NCI-H146 treated with DMSO at 0.1 percent for 48 hours (cell line): ENCODE data around the gene TULP1.
"Not testable (repeated sequence)": the region's sequence is repeated elsewhere in the genome, so short reads cannot be mapped to it uniquely, and the experiment has no call there.

ENCODE experiments used
- DNase-seq: peaks from one replicate; lab custom pipeline; 2025; ENCODE audit not compliant: unreplicated experiment; lab: John Stamatoyannopoulos, UW

TULP1 gene

DNA sequence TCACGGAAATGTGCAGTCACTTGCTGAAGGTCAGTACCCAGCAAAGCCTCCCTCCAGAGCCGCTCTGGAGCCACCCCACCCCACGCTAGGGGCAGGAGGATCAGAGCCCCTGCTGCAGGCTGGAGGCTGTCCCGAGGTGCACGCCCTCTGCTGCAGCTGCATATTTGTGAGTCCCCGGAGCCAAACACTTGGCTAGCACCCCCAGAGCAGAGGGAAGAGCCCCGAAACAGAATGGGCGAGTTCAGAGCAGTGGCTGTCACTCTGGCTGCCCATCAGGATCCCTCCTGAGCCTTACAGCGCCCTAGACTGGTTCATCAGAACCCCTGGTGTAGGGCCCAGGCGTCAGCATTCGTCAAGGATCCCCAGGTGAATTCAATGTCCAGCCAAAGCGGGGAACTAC lies 9.5 kb upstream of the TULP1 start:
- no peak for DNase-seq

DNA sequence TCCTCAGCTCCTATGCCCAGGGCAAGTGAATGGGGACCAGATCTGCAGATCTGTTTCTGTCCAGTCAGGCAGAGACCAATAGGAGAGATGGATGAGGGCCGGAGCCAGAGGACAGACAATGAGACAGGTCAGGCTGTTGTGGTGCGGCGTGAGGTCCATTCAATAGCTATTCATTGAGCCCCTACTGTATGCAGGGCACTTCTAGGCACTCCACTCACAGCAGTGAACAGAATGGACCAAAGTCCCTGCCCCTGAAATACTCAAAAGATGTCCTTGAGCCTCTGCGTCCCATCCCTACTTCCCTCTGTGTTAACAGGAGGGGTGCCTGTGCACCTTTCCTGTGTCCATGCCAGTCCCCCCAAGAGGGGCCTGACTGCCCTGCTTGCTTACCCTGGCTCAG lies 8.5 kb upstream of the TULP1 start:
- no peak for DNase-seq

DNA sequence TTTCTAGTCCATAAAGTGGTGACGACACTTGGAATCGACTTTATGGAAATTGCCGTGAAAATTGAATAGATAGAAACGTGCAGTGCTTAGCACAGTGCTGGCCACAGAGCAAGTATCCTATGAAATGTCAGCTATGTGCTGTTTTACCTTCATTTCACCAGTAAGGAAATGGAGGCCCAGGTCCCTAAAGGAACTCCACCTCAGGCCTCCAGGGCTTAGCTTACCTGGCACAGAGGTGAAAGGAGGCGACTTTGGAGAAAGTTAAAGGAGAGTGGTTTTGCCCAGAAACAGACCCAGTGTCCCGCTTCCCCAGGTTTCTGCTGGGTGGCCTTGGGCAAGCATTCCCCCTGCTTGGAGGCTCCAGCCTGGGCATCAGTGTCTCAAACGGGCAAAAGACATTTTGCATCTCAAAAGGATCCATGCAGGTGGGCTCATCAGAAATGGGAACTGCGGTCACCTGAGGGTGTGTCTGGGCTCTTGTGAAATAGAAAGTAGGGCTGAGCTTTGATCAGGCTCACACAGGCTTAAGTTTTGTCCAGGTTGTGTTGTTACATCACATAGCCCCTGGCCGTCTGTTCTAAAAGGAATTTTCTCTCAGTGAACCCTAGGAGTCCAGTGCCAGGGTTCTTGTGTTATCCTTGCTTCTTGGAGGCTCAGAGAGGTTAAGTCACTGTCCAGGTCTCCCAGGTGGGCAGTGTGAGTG lies 6.8 kb upstream of the TULP1 start:
- DNase-seq: no peak

- DNase-seq: no peak
These were observed 6.0 kb upstream of the TULP1 start for GRCh38 chr6:35518566-35519312.

DNA sequence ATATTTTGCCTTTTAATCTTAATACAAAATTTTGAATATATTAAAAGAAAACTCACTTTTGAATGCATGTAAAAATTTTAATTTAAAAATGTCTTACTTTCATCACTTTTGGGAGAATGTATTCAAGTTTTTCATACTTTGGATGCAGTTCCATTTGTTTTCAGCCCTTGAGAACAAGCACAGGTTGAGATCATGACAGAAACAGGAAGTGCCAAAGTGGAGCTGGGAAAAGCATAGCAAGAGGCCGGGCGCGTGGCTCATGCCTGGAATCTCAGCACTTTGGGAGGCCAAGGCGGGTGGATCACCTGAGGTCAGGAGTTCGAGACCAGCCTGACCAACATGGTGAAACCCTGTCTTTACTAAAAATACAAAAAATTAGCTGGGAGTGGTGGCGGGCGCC lies 5.3 kb upstream of the TULP1 start:
- DNase-seq: not testable (repeated sequence)

- no peak for DNase-seq
These were observed 4.0 kb upstream of the TULP1 start for GRCh38 chr6:35516712-35517111.

DNA sequence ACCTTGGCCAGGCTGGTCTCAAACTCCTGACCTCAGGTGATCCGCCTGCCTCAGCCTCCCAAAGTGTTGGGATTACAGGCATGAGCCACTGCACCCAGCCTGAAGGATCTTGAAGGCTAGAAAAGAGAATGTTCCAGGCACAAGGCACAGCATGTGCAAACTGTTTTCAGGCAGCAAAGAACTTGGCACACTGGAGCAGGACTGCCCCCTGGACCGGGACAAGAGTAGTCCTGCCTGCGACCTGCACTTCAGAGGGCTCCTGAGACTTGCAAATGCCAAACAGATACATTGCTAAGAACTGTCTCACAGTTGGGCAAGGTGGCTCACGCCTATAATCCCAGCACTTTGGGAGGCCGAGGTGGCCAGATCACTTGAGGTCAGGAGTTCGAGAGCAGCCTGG lies 3.2 kb upstream of the TULP1 start:
- DNase-seq: not testable (repeated sequence)

- DNase-seq: no peak
These were observed 1.9 kb upstream of the TULP1 start for GRCh38 chr6:35514587-35514986.

DNA sequence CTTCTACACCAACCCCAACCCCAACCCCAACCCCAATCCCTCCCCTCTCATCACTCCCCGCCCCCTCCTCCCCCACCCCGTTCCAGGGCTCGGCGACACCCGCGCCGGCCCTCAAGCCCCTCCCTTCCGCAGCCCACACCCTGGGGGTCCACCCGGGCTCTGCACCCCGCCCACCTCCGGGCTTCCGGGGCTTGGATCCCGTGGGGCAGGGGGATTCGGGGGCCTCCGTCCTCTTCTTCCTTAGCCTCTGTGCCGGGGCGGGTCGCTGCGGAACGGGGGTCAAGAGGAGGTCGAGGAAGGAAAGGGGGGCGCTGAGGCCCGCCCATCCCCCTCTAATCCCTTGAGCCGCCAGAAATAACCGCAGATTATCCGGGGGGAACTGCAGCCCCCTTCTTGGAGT lies 690 bp downstream of the TULP1 start:
- no peak for DNase-seq

DNA sequence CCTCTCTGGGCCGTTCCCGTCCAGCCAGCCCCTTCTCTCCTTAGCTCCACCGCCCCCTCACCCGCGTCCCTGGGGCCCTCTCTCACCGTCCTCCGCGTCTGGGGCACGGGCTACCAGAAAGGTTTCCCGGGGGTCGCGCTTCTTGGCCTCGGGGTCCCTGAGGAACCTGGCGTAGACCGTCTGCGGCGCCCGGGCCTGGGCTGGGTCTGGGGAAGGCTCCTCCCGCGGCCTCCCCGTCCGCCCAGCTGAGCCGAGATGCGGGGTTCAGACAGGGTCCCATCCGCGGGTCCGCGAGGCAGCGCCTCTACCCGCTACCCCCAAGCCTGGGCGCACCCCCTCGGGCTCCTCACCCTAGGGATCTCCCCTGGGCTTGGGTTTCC lies 1.1 kb downstream of the TULP1 start:
- no peak for DNase-seq

GRCh38 chr6:35510916-35511561 lies 1.7 kb downstream of the TULP1 start:
- no peak for DNase-seq

- no peak for DNase-seq
These were observed 4.2 kb downstream of the TULP1 start for GRCh38 chr6:35508542-35508941.

- no peak for DNase-seq
These were observed 4.7 kb downstream of the TULP1 start for GRCh38 chr6:35508027-35508426.

DNA sequence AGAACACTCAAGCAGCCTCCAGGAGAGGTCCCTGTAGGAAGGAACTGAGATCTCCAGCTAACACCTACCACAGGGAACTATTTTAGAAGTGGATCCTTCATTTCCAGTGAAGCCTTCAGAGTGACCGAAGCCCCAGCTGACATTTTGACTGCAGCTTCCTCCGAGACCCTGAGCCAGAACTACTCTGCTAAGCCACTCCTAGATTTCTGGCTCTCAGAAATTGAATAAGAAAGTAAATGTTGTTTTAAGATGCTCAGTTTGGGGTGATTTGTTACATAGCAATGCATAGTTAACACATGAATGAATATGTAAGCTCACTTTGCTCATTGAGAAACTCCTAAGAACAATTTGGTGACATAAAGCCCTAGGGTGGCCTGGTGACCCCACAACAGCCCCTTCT lies 5.5 kb downstream of the TULP1 start:
- DNase-seq: no peak

DNA sequence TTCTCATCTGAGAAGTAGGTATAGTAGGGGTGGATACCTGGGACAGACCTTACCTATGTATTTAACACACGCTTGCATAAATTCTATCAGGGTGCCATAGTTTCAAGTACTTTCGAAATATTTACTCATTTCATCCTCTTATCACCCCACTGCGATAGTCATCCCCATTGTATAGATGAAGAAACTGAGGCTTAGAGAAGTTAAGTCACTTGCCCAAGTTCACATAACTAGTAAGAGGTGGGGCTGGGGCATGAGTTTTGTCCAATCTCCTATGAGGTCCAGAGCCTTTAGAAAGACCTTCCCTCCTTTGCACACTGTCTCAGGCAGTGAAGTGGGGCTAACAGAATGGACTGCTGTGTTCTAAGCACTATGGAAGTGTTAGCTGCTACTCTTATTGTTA lies 6.2 kb downstream of the TULP1 start:
- DNase-seq: no peak

GRCh38 chr6:35505999-35506412 lies 6.7 kb downstream of the TULP1 start:
- no peak for DNase-seq

- DNase-seq: no peak
These were observed 9.2 kb downstream of the TULP1 start for GRCh38 chr6:35503534-35503933.

DNA sequence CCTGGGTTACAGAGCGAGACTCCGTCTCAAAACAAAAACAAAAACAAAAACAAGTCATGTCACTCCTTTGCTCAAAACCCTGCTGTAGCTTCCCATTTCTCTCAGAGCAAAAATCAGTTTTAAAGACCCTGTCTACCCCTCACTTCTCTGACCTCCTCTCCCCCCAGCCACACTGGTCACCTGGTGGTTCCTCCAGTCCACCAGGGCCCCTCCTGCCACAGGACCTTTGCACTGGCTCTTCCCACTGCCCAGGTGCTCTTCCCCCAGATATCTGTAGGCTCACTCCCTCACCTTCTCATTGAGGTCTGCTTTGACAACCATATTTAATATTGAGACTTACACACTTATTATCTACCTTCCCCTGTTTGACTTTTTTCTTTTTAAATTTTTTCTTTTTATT lies 10.9 kb downstream of the TULP1 start:
- no peak for DNase-seq

GRCh38 chr6:35500782-35501181 lies 11.9 kb downstream of the TULP1 start:
- peak; percentile 27 for DNase-seq

- no peak for DNase-seq
These were observed 13.3 kb downstream of the TULP1 start for GRCh38 chr6:35499372-35499771.

GRCh38 chr6:35498422-35499067 lies 14.2 kb downstream of the TULP1 start:
- no peak for DNase-seq
